Right forelimb (tissue), 1 donor: ENCODE measurements around the gene GSN.

ENCODE experiments used
- DNase-seq: peaks from one replicate; pipeline ENCODE4 v3.0.0-alpha.2; 2018

Gene GSN

GRCh38 chr9:121303456-121304451 lies 35.8 kb downstream of the GSN start:
- peak; percentile 38 for DNase-seq

- peak; percentile 20 for DNase-seq
These were observed 36.7 kb downstream of the GSN start for GRCh38 chr9:121304707-121305106.

- DNase-seq: peak; percentile 60
These were observed 37.5 kb downstream of the GSN start for GRCh38 chr9:121305269-121305994.

GRCh38 chr9:121307976-121308375 lies 40.0 kb downstream of the GSN start:
- DNase-seq: peak; percentile 3

- peak; percentile 19 for DNase-seq
These were observed 40.8 kb downstream of the GSN start for GRCh38 chr9:121308765-121309164.

- DNase-seq: no peak
These were observed 41.2 kb downstream of the GSN start for GRCh38 chr9:121309171-121309570.

GRCh38 chr9:121309833-121310425 lies 42.0 kb downstream of the GSN start:
- DNase-seq: no peak

GRCh38 chr9:121310571-121310970 lies 42.6 kb downstream of the GSN start:
- peak; percentile 15 for DNase-seq

GRCh38 chr9:121312169-121312568 lies 44.2 kb downstream of the GSN start:
- DNase-seq: peak; percentile 22

- DNase-seq: peak; percentile 32
These were observed 45.6 kb downstream of the GSN start for GRCh38 chr9:121313458-121314152.

GRCh38 chr9:121316378-121316777 lies 48.4 kb downstream of the GSN start:
- DNase-seq: no peak

GRCh38 chr9:121316852-121317373 lies 49.0 kb downstream of the GSN start:
- no peak for DNase-seq

- DNase-seq: no peak
These were observed 50.0 kb downstream of the GSN start for GRCh38 chr9:121317737-121318630.

GRCh38 chr9:121318631-121319382 lies 50.8 kb downstream of the GSN start:
- no peak for DNase-seq

GRCh38 chr9:121319383-121319780 lies 51.4 kb downstream of the GSN start:
- DNase-seq: no peak

- DNase-seq: no peak
These were observed 53.1 kb downstream of the GSN start for GRCh38 chr9:121321016-121321503.

GRCh38 chr9:121322037-121322736 lies 54.2 kb downstream of the GSN start:
- no peak for DNase-seq

GRCh38 chr9:121322737-121323448 lies 54.9 kb downstream of the GSN start:
- no peak for DNase-seq
